Measurements from ENCODE around the gene CSK. TPM values are rescaled to one million over a fixed set of nuclear protein-coding genes. Genes with fewer than 3 reads are reported as not detected.

Gene CSK
- polyA plus RNA-seq, 4 donors, result 39.4 to 76.8 (median 53.2) TPM

GRCh38 chr15:74824976-74825375 is 43.1 kb downstream of the CSK start:
- FAIRE-seq, result no peak
- WGBS, 3 donors, result 77 to 86% (median 82%) methylated on average over 7 of the region's 7 CpGs
- no peak for DNase-seq
- Histone ChIP-seq H3K27me3 (ENCODE audit: control insufficient read depth in 3 of 3, insufficient read depth in 3 of 3, low read length in 3 of 3) (peaks cover 0 to 45% (median 9%) of the 10 kb centered on the region in 3 donors), H3K4me3 (ENCODE audit: low read depth in 1 of 3, low read length in 3 of 3) (no peak overlapping the region), H3K27ac (ENCODE audit: low read depth in 1 of 3, low read length in 2 of 3) (no peak overlapping the region), H3K4me1 (ENCODE audit: control insufficient read depth in 3 of 3, insufficient read depth in 2 of 3, low read depth in 1 of 3, low read length in 2 of 3) (peaks cover 0 to 4% (median 0%) of the 10 kb centered on the region in 3 donors), H3K9me3 (ENCODE audit: control insufficient read depth in 2 of 2, insufficient read depth in 1 of 2, low read depth in 1 of 2, low read length in 1 of 2) (no peaks in the 10 kb centered on the region), H3K36me3 (ENCODE audit: control insufficient read depth in 3 of 3, insufficient read depth in 2 of 3, low read depth in 1 of 3, low read length in 3 of 3) (no peaks in the 10 kb centered on the region)

- FAIRE-seq, result no peak
These were observed 44.0 kb downstream of the CSK start for GRCh38 chr15:74825866-74826265.

GRCh38 chr15:74826364-74826819 is 44.5 kb downstream of the CSK start, which contains the start of gene CPLX3:
CPLX3 (plus strand) TSS chr15:74826627; CDS start chr15:74826704, 77 bp downstream.
- Histone ChIP-seq H3K4me3 (ENCODE audit: low read depth in 1 of 3, low read length in 3 of 3) (no peak within 1 kb of the TSS), H3K27ac (ENCODE audit: low read depth in 1 of 3, low read length in 2 of 3) (no peak within 1 kb of the TSS), H3K36me3 (ENCODE audit: control insufficient read depth in 3 of 3, insufficient read depth in 2 of 3, low read depth in 1 of 3, low read length in 3 of 3) (no peaks in the 10 kb centered on the region), H3K4me1 (ENCODE audit: control insufficient read depth in 3 of 3, insufficient read depth in 2 of 3, low read depth in 1 of 3, low read length in 2 of 3) (peaks cover 0 to 10% (median 0%) of the 10 kb centered on the region in 3 donors), H3K27me3 (ENCODE audit: control insufficient read depth in 3 of 3, insufficient read depth in 3 of 3, low read length in 3 of 3) (peaks cover 0 to 45% (median 9%) of the 10 kb centered on the region in 3 donors), H3K9me3 (ENCODE audit: control insufficient read depth in 2 of 2, insufficient read depth in 1 of 2, low read depth in 1 of 2, low read length in 1 of 2) (no peaks in the 10 kb centered on the region)
- FAIRE-seq (no peak), DNase-seq (peak in 1 of 2 donors; percentile 70)
- 3 to 11% (median 5%) methylated on average over 33 to 44 of the region's 44 CpGs for WGBS, 3 donors

More at GRCh38 chr15:74825866-74826265, 44.0 kb downstream of the CSK start:
- Histone ChIP-seq H3K4me3 (ENCODE audit: low read depth in 1 of 3, low read length in 3 of 3) (no peak overlapping the region), H3K36me3 (ENCODE audit: control insufficient read depth in 3 of 3, insufficient read depth in 2 of 3, low read depth in 1 of 3, low read length in 3 of 3) (no peaks in the 10 kb centered on the region), H3K4me1 (ENCODE audit: control insufficient read depth in 3 of 3, insufficient read depth in 2 of 3, low read depth in 1 of 3, low read length in 2 of 3) (peaks cover 0 to 6% (median 0%) of the 10 kb centered on the region in 3 donors), H3K27ac (ENCODE audit: low read depth in 1 of 3, low read length in 2 of 3) (no peak overlapping the region), H3K9me3 (ENCODE audit: control insufficient read depth in 2 of 2, insufficient read depth in 1 of 2, low read depth in 1 of 2, low read length in 1 of 2) (no peaks in the 10 kb centered on the region), H3K27me3 (ENCODE audit: control insufficient read depth in 3 of 3, insufficient read depth in 3 of 3, low read length in 3 of 3) (peaks cover 0 to 45% (median 9%) of the 10 kb centered on the region in 3 donors)
- DNase-seq, result no peak
- WGBS, 3 donors, result 49 to 56% (median 53%) methylated on average over 10 of the region's 10 CpGs

- Histone ChIP-seq H3K9me3 (ENCODE audit: control insufficient read depth in 2 of 2, insufficient read depth in 1 of 2, low read depth in 1 of 2, low read length in 1 of 2) (no peaks in the 10 kb centered on the region), H3K27me3 (ENCODE audit: control insufficient read depth in 3 of 3, insufficient read depth in 3 of 3, low read length in 3 of 3) (peaks cover 0 to 45% (median 9%) of the 10 kb centered on the region in 3 donors), H3K4me3 (ENCODE audit: low read depth in 1 of 3, low read length in 3 of 3) (no peak overlapping the region), H3K4me1 (ENCODE audit: control insufficient read depth in 3 of 3, insufficient read depth in 2 of 3, low read depth in 1 of 3, low read length in 2 of 3) (peaks cover 0 to 16% (median 0%) of the 10 kb centered on the region in 3 donors), H3K36me3 (ENCODE audit: control insufficient read depth in 3 of 3, insufficient read depth in 2 of 3, low read depth in 1 of 3, low read length in 3 of 3) (no peaks in the 10 kb centered on the region), H3K27ac (ENCODE audit: low read depth in 1 of 3, low read length in 2 of 3) (no peak overlapping the region)
- no peak for DNase-seq
- no peak for FAIRE-seq
- 25 to 29% (median 26%) methylated on average over 21 of the region's 21 CpGs for WGBS, 3 donors
These were observed 45.0 kb downstream of the CSK start for GRCh38 chr15:74826921-74827320.

- FAIRE-seq (no peak), DNase-seq (no peak)
- WGBS, 3 donors, result 56 to 60% (median 58%) methylated on average over 5 of the region's 5 CpGs
These were observed 45.7 kb downstream of the CSK start for GRCh38 chr15:74827614-74828013.

GRCh38 chr15:74828835-74829234 is 47.0 kb downstream of the CSK start:
- no peaks in the 10 kb centered on the region for H3K9me3 ChIP-seq (ENCODE audit: control insufficient read depth in 2 of 2, insufficient read depth in 1 of 2, low read depth in 1 of 2, low read length in 1 of 2)
- peaks cover 0 to 39% (median 9%) of the 10 kb centered on the region in 3 donors for H3K27me3 ChIP-seq (ENCODE audit: control insufficient read depth in 3 of 3, insufficient read depth in 3 of 3, low read length in 3 of 3)
- H3K4me3 ChIP-seq (ENCODE audit: low read depth in 1 of 3, low read length in 3 of 3), result no peak overlapping the region
- no peaks in the 10 kb centered on the region for H3K36me3 ChIP-seq (ENCODE audit: control insufficient read depth in 3 of 3, insufficient read depth in 2 of 3, low read depth in 1 of 3, low read length in 3 of 3)
- H3K27ac ChIP-seq (ENCODE audit: low read depth in 1 of 3, low read length in 2 of 3), result no peak overlapping the region
- FAIRE-seq (no peak), DNase-seq (no peak)
- WGBS, 3 donors, result 79 to 84% (median 81%) methylated on average over 6 of the region's 6 CpGs
- peaks cover 0 to 25% (median 3%) of the 10 kb centered on the region in 3 donors for H3K4me1 ChIP-seq (ENCODE audit: control insufficient read depth in 3 of 3, insufficient read depth in 2 of 3, low read depth in 1 of 3, low read length in 2 of 3)

More at GRCh38 chr15:74827614-74828013, 45.7 kb downstream of the CSK start:
- peaks cover 0 to 45% (median 9%) of the 10 kb centered on the region in 3 donors for H3K27me3 ChIP-seq (ENCODE audit: control insufficient read depth in 3 of 3, insufficient read depth in 3 of 3, low read length in 3 of 3)
- no peak overlapping the region for H3K4me3 ChIP-seq (ENCODE audit: low read depth in 1 of 3, low read length in 3 of 3)
- no peaks in the 10 kb centered on the region for H3K9me3 ChIP-seq (ENCODE audit: control insufficient read depth in 2 of 2, insufficient read depth in 1 of 2, low read depth in 1 of 2, low read length in 1 of 2)
- peaks cover 0 to 23% (median 3%) of the 10 kb centered on the region in 3 donors for H3K4me1 ChIP-seq (ENCODE audit: control insufficient read depth in 3 of 3, insufficient read depth in 2 of 3, low read depth in 1 of 3, low read length in 2 of 3)
- no peaks in the 10 kb centered on the region for H3K36me3 ChIP-seq (ENCODE audit: control insufficient read depth in 3 of 3, insufficient read depth in 2 of 3, low read depth in 1 of 3, low read length in 3 of 3)
- H3K27ac ChIP-seq (ENCODE audit: low read depth in 1 of 3, low read length in 2 of 3), result no peak overlapping the region

- peaks cover 0 to 34% (median 9%) of the 10 kb centered on the region in 3 donors for H3K27me3 ChIP-seq (ENCODE audit: control insufficient read depth in 3 of 3, insufficient read depth in 3 of 3, low read length in 3 of 3)
- WGBS, 3 donors, result 61 to 78% (median 77%) methylated on average over 3 of the region's 3 CpGs
- H3K27ac ChIP-seq (ENCODE audit: low read depth in 1 of 3, low read length in 2 of 3), result no peak overlapping the region
- H3K4me1 ChIP-seq (ENCODE audit: control insufficient read depth in 3 of 3, insufficient read depth in 2 of 3, low read depth in 1 of 3, low read length in 2 of 3), result peaks cover 0 to 25% (median 3%) of the 10 kb centered on the region in 3 donors
- H3K36me3 ChIP-seq (ENCODE audit: control insufficient read depth in 3 of 3, insufficient read depth in 2 of 3, low read depth in 1 of 3, low read length in 3 of 3), result no peaks in the 10 kb centered on the region
- no peak overlapping the region for H3K4me3 ChIP-seq (ENCODE audit: low read depth in 1 of 3, low read length in 3 of 3)
- FAIRE-seq (no peak), DNase-seq (no peak)
- no peaks in the 10 kb centered on the region for H3K9me3 ChIP-seq (ENCODE audit: control insufficient read depth in 2 of 2, insufficient read depth in 1 of 2, low read depth in 1 of 2, low read length in 1 of 2)
These were observed 47.6 kb downstream of the CSK start for GRCh38 chr15:74829486-74829885.

- FAIRE-seq, result no peak
- H3K27ac ChIP-seq (ENCODE audit: low read depth in 1 of 3, low read length in 2 of 3), result no peak overlapping the region
- H3K9me3 ChIP-seq (ENCODE audit: control insufficient read depth in 2 of 2, insufficient read depth in 1 of 2, low read depth in 1 of 2, low read length in 1 of 2), result no peaks in the 10 kb centered on the region
- H3K36me3 ChIP-seq (ENCODE audit: control insufficient read depth in 3 of 3, insufficient read depth in 2 of 3, low read depth in 1 of 3, low read length in 3 of 3), result no peaks in the 10 kb centered on the region
- H3K27me3 ChIP-seq (ENCODE audit: control insufficient read depth in 3 of 3, insufficient read depth in 3 of 3, low read length in 3 of 3), result peaks cover 0 to 32% (median 9%) of the 10 kb centered on the region in 3 donors
- peaks cover 0 to 25% (median 3%) of the 10 kb centered on the region in 3 donors for H3K4me1 ChIP-seq (ENCODE audit: control insufficient read depth in 3 of 3, insufficient read depth in 2 of 3, low read depth in 1 of 3, low read length in 2 of 3)
- 54 to 71% (median 65%) methylated on average over 6 of the region's 6 CpGs for WGBS, 3 donors
- no peak for DNase-seq
- H3K4me3 ChIP-seq (ENCODE audit: low read depth in 1 of 3, low read length in 3 of 3), result no peak overlapping the region
These were observed 48.1 kb downstream of the CSK start for GRCh38 chr15:74829991-74830390.

Data from small intestine (tissue), 7 donors.